ENCODE data around the gene TSPAN2. TPM values are rescaled to one million over a fixed set of nuclear protein-coding genes. Genes with fewer than 3 reads are reported as not detected.
A peak's percentile ranks its signal among the peaks of the same experiment; 100 is the strongest.

Gene TSPAN2
- total RNA-seq, 1 donor from 2014 or later = 10.6 TPM

GRCh38 chr1:115090186-115090490, 835 bp upstream of the TSPAN2 start:
- Histone ChIP-seq H3K4me3 (peak overlapping the region; percentile 60 to 65), H3K36me3 (no peaks in the 10 kb centered on the region), H3K9me3 (no peaks in the 10 kb centered on the region), H3K27me3 (no peaks in the 10 kb centered on the region), H3K4me1 (peaks cover 18% of the 10 kb centered on the region), H3K27ac (no peak overlapping the region)
- DNase-seq (ENCODE audit: extremely low spot score in 2 of 2) = no peak
- intact Hi-C loops (cut with DNase I) = no loop called here
- TF ChIP-seq POLR2AphosphoS5 (IDR thresholded peaks at IDR 0.05; ENCODE audit: insufficient read depth in 1 of 2, low read depth in 1 of 2) (no peak), CTCF (IDR thresholded peaks at IDR 0.05) (no peak)

- peak overlapping the region; percentile 60 to 65 for H3K4me3 ChIP-seq
- intact Hi-C loops (cut with DNase I) = no loop called here
- no peaks in the 10 kb centered on the region for H3K9me3 ChIP-seq
- no peaks in the 10 kb centered on the region for H3K27me3 ChIP-seq
- no peak for DNase-seq (ENCODE audit: extremely low spot score in 2 of 2)
- no peak for TF ChIP-seq POLR2A (IDR thresholded peaks at IDR 0.05)
- no peak for TF ChIP-seq CTCF (IDR thresholded peaks at IDR 0.05)
- TF ChIP-seq POLR2AphosphoS5 (IDR thresholded peaks at IDR 0.05; ENCODE audit: insufficient read depth in 1 of 2, low read depth in 1 of 2) = no peak
- peaks cover 18% of the 10 kb centered on the region for H3K4me1 ChIP-seq
- no peaks in the 10 kb centered on the region for H3K36me3 ChIP-seq
- H3K27ac ChIP-seq = peak overlapping the region; percentile 71
Measured at GRCh38 chr1:115088871-115089419, 358 bp downstream of the TSPAN2 start.

- Histone ChIP-seq H3K27ac (peak overlapping the region; percentile 71), H3K4me3 (peak overlapping the region; percentile 60 to 65)
- intact Hi-C loops (cut with DNase I) = no loop called here
Measured at GRCh38 chr1:115088115-115088778, 1.1 kb downstream of the TSPAN2 start.

GRCh38 chr1:115086176-115086830, 3.0 kb downstream of the TSPAN2 start:
- TF ChIP-seq POLR2A (IDR thresholded peaks at IDR 0.05) (no peak), CTCF (IDR thresholded peaks at IDR 0.05) (no peak), POLR2AphosphoS5 (IDR thresholded peaks at IDR 0.05; ENCODE audit: insufficient read depth in 1 of 2, low read depth in 1 of 2) (no peak)
- intact Hi-C loops (cut with DNase I) = no loop called here
- Histone ChIP-seq H3K4me1 (peaks cover 23% of the 10 kb centered on the region), H3K36me3 (no peaks in the 10 kb centered on the region), H3K4me3 (no peak overlapping the region), H3K9me3 (no peaks in the 10 kb centered on the region), H3K27me3 (no peaks in the 10 kb centered on the region), H3K27ac (peak overlapping the region; percentile 50)
- no peak for DNase-seq (ENCODE audit: extremely low spot score in 2 of 2)

More at GRCh38 chr1:115088115-115088778, 1.1 kb downstream of the TSPAN2 start:
- H3K4me1 ChIP-seq = peaks cover 23% of the 10 kb centered on the region
- H3K9me3 ChIP-seq = no peaks in the 10 kb centered on the region
- H3K27me3 ChIP-seq = no peaks in the 10 kb centered on the region
- no peak for DNase-seq (ENCODE audit: extremely low spot score in 2 of 2)
- no peaks in the 10 kb centered on the region for H3K36me3 ChIP-seq
- no peak for TF ChIP-seq CTCF (IDR thresholded peaks at IDR 0.05)
- no peak for TF ChIP-seq POLR2A (IDR thresholded peaks at IDR 0.05)
- no peak for TF ChIP-seq POLR2AphosphoS5 (IDR thresholded peaks at IDR 0.05; ENCODE audit: insufficient read depth in 1 of 2, low read depth in 1 of 2)
